ENCODE data around the gene MDC1.

Gene MDC1

DNA sequence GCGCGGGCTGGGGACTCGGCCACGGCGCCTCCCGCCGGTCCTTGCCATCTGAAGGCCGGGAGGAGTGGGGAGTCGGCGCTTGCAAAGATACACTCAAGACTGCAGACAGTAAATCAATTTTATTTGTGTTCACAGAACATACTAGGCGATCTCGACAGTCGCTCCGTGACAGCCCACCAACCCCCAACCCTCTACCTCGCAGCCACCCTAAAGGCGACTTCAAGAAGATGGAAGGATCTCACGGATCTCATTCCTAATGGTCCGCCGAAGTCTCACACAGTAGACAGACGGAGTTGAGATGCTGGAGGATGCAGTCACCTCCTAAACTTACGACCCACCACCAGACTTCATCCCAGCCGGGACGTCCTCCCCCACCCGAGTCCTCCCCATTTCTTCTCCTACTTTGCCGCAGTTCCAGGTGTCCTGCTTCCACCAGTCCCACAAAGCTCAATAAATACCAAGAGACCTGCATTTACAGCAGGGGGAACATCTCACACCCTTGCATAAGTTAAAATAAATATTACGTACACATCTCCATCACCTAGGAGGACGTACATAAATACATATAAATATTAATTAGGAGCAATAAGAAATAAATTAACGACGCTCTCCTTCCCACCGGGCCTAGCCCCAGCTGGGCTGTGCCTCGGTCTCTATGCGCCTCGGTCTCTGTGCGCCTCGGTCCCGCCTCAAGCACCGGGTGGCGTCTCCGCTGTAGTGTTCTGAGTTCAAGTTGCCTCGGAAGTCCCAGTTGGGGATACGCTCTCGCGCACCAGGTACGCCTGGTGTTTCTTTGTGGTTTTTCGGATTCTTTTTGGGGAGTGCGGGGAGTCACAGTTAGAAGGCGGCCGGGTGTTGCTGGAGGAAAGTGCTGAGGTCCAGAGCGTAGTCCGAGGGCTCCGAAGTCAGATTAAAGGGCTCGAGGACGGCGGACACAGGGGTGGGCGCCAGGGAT, 26.3 kb upstream of the MDC1 start:
- 0 out of 2 replicates have a peak overlapping the region, but pooled peaks have one; percentile 32 for H2AFZ ChIP-seq (ENCODE audit: low read depth, low read length)

DNA sequence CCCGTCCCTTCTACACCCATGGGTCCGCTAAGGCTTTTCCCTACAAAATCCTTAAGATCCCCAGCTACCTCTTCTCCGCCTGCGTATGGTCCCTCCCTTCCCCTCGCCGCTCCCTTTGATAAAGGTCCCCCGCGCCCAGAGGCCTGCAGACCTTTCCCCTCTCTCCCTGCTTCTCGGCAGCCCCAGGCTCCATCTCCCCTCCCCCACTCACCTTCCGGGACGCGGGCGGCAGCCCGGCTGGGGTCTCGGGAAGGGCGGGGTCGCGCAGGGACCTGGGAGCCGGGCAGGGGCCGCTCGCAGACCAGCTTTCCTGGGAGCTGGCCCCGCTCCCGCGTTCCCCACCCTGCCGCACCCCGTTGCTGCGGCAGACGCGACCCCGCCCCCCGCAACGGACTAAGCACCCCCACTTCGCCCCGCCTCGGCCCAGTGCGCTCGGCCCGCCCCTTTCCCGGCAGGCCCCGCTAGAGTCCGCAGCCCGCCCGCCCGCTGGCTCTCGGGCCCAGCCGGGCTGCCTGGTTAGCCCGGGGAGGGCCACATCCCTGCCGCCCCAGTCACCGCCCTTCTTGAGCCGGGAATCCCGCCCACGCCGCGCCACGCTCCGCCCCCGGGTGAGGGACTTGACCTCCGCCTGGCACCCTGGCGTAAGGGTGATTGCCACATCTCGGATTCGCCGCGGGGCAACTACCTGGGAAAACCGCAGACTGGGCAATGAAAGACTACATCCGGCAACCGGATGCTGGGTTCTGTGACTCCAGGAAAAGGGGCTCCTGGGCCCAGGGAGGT, 25.4 kb upstream of the MDC1 start, which contains the start of gene FLOT1:
FLOT1 (minus strand) TSS at position 372 of the 783 bp plus-strand sequence. CDS start 498 bp downstream, outside the sequence.
- peak within 1 kb of the TSS; percentile 65 for H3K27ac ChIP-seq (ENCODE audit: low read length)

More for the DNA sequence above, 26.3 kb upstream of the MDC1 start:
- TF ChIP-seq, protein P1, sequence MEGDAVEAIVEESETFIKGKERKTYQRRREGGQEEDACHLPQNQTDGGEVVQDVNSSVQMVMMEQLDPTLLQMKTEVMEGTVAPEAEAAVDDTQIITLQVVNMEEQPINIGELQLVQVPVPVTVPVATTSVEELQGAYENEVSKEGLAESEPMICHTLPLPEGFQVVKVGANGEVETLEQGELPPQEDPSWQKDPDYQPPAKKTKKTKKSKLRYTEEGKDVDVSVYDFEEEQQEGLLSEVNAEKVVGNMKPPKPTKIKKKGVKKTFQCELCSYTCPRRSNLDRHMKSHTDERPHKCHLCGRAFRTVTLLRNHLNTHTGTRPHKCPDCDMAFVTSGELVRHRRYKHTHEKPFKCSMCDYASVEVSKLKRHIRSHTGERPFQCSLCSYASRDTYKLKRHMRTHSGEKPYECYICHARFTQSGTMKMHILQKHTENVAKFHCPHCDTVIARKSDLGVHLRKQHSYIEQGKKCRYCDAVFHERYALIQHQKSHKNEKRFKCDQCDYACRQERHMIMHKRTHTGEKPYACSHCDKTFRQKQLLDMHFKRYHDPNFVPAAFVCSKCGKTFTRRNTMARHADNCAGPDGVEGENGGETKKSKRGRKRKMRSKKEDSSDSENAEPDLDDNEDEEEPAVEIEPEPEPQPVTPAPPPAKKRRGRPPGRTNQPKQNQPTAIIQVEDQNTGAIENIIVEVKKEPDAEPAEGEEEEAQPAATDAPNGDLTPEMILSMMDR (IDR thresholded peaks at IDR 0.05; ENCODE audit: low read depth, low read length), result no peak
- TF ChIP-seq EZH2phosphoT487 (IDR thresholded peaks at IDR 0.05; ENCODE audit: low read depth), result no peak
- Histone ChIP-seq H3K9me3 (ENCODE audit: insufficient read depth, low read length) (no peaks in the 10 kb centered on the region), H3K27ac (ENCODE audit: low read length) (peak overlapping the region; percentile 11; the same call in 1 of the 2 replicates), H3K4me1 (ENCODE audit: low read length) (peaks cover 12% of the 10 kb centered on the region), H3K79me2 (ENCODE audit: low read length) (peaks cover 9% of the 10 kb centered on the region), H3K9ac (ENCODE audit: low read length) (peak overlapping the region; percentile 61), H4K20me1 (ENCODE audit: insufficient read depth, low read length) (no peaks in the 10 kb centered on the region), H3K27me3 (ENCODE audit: low read depth, low read length) (no peaks in the 10 kb centered on the region), H3K4me2 (ENCODE audit: low read length) (peak overlapping the region; percentile 86), H3K36me3 (replicated peaks; ENCODE audit: low read depth, low read length) (peaks cover 15% of the 10 kb centered on the region), H3K4me3 (ENCODE audit: low read length) (peak overlapping the region; percentile 97)

DNA sequence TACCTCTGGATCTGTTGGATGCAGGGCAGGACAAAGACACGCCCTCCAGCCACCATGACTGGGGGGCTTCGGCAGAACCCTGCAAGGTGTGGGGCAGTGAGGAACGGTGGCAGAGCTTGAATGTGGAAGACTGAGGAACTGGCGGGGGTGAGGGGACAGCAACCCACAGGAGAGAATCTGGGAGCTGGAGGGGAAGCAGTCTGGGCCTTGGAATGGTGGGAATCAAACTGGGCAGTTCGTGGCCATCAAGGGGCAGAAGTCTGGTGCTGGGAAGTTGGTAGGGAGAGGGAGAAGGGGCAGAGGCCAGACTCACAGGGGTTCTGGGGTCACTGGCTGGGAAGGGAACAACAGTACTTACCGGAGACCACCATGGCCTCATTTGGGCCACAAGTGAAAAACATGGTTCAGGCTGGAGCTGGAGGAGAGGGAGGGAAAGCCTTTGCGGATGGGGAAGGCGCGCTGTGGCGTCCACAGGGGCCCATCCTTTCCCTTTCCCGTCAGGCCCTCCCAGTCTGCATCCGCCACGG, 24.8 kb upstream of the MDC1 start:
- Histone ChIP-seq H4K20me1 (ENCODE audit: insufficient read depth, low read length) (peaks cover 3% of the 10 kb centered on the region; the same call in 1 of the 2 replicates), H3K36me3 (replicated peaks; ENCODE audit: low read depth, low read length) (peaks cover 25% of the 10 kb centered on the region), H3K9me3 (ENCODE audit: insufficient read depth, low read length) (no peaks in the 10 kb centered on the region), H3K4me3 (ENCODE audit: low read length) (peak overlapping the region; percentile 97), H3K27me3 (ENCODE audit: low read depth, low read length) (no peaks in the 10 kb centered on the region), H3K9ac (ENCODE audit: low read length) (peak overlapping the region; percentile 94), H3K27ac (ENCODE audit: low read length) (peak overlapping the region; percentile 65), H2AFZ (ENCODE audit: low read depth, low read length) (peak overlapping the region; percentile 69), H3K4me2 (ENCODE audit: low read length) (peak overlapping the region; percentile 86), H3K79me2 (ENCODE audit: low read length) (peaks cover 9% of the 10 kb centered on the region), H3K4me1 (ENCODE audit: low read length) (peaks cover 24% of the 10 kb centered on the region)
- TF ChIP-seq, protein P1 (IDR thresholded peaks at IDR 0.05; ENCODE audit: low read depth, low read length), result no peak
- TF ChIP-seq EZH2phosphoT487 (IDR thresholded peaks at IDR 0.05; ENCODE audit: low read depth), result no peak

More for the DNA sequence above, 25.4 kb upstream of the MDC1 start, which contains the start of gene FLOT1:
- TF ChIP-seq, protein P1 (IDR thresholded peaks at IDR 0.05; ENCODE audit: low read depth, low read length), result no peak
- TF ChIP-seq EZH2phosphoT487 (IDR thresholded peaks at IDR 0.05; ENCODE audit: low read depth), result no peak
- Histone ChIP-seq H2AFZ (ENCODE audit: low read depth, low read length) (peak within 1 kb of the TSS; percentile 69), H3K79me2 (ENCODE audit: low read length) (peaks cover 9% of the 10 kb centered on the region), H3K27me3 (ENCODE audit: low read depth, low read length) (no peaks in the 10 kb centered on the region), H3K9ac (ENCODE audit: low read length) (peak within 1 kb of the TSS; percentile 94), H4K20me1 (ENCODE audit: insufficient read depth, low read length) (peaks cover 3% of the 10 kb centered on the region; the same call in 1 of the 2 replicates), H3K9me3 (ENCODE audit: insufficient read depth, low read length) (no peaks in the 10 kb centered on the region), H3K36me3 (replicated peaks; ENCODE audit: low read depth, low read length) (peaks cover 22% of the 10 kb centered on the region), H3K4me3 (ENCODE audit: low read length) (peak within 1 kb of the TSS; percentile 97), H3K4me2 (ENCODE audit: low read length) (peak within 1 kb of the TSS; percentile 86), H3K4me1 (ENCODE audit: low read length) (peaks cover 18% of the 10 kb centered on the region)

Data from OCI-LY3 (cell line).